ENCODE data around the gene DUSP1. TPM values are rescaled to one million over a fixed set of nuclear protein-coding genes. Genes with fewer than 3 reads are reported as not detected.

Gene DUSP1
- total RNA-seq, 1 experiment from 2014 or later: 16.6 TPM

DNA sequence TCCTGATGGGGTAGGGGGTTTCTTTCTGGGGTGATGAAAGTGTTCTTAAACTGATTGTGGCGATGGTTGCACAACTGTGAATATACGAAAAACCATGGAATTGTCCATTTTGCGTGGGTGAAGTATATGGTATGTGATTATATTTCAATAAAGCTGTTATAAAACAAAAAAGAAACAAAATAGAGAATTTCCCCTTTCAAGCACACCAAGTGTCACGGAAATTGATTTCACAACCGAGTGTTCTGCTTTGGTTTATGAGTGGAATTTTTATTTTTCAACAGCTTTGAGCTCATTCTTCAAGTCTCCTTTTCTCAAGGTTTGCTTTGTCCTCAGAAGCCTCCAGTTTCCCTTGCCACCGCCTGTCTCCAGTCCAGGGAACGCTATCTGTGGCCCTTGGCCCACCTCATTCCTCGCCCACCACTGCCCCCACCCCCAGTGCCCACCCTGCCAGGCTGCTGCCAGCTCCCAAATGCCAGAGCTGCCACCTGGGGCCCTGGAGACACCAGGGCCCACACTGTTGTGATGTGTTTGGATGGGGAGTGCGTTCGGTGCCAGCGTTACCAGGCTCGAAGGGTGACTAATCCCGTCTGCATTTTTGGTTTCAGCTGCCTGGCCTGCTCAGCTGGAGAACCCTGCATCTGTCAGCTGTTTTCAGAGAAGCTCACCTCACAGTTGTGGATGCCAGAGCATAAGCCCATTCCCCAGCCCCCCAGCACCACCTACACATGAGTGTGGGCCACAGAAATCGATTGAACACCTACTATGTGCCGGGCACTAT is 30.4 kb downstream of the DUSP1 start:
- H3K27ac ChIP-seq (ENCODE audit: low read depth, low read length): no peak overlapping the region
- ChIA-PET RAD21 (ENCODE audit: low non-redundant PET in 1 of 2, low total read pairs in 2 of 2, uncharacterized antibody in 2 of 2, unreplicated experiment in 2 of 2) (no interaction called here), POLR2A (interaction anchor here (0.7 kb wide), 1 partner anchor 31 kb away, joined by 4 read pairs; the partner anchor contains the start of gene DUSP1), CTCF (interaction anchor here (0.9 to 1.0 kb wide), 2 partner anchors 31 to 192 kb away, joined by 3 read pairs; no protein-coding TSS in a partner anchor)
- no peak overlapping the region for H3K9ac ChIP-seq (ENCODE audit: low read length)
- H3K36me3 ChIP-seq (ENCODE audit: control insufficient read depth in 1 of 2, insufficient read depth in 2 of 2, low read length in 2 of 2): no peaks in the 10 kb centered on the region
- no peak for ATAC-seq
- H4K20me1 ChIP-seq (ENCODE audit: insufficient read depth): no peaks in the 10 kb centered on the region
- peaks cover 0 to 8% of the 10 kb centered on the region in 2 experiments; a peak in 1 of 4 replicates for H3K4me1 ChIP-seq (ENCODE audit: control insufficient read depth in 1 of 2, insufficient read depth in 2 of 2, low read length in 2 of 2)
- H3K9me2 ChIP-seq (ENCODE audit: insufficient read depth): no peaks in the 10 kb centered on the region
- H2AFZ ChIP-seq (ENCODE audit: low read depth, low read length, poor library complexity, severe bottlenecking): no peak overlapping the region
- no peaks in the 10 kb centered on the region for H3K79me2 ChIP-seq (ENCODE audit: insufficient read depth, low read length)
- H3K27me3 ChIP-seq (ENCODE audit: insufficient read depth, low read length): no peaks in the 10 kb centered on the region
- no TSS peak for BruUV-seq (replicated peaks)
- H3K4me2 ChIP-seq (ENCODE audit: low read length): no peak overlapping the region
- intact Hi-C loops (cut with micrococcal nuclease): no loop called here
- no peak overlapping the region for H3K4me3 ChIP-seq (replicated peaks in 1 of 2; ENCODE audit: low read depth in 1 of 2, low read length in 2 of 2)
- TF ChIP-seq POLR2A (IDR thresholded peaks at IDR 0.05; ENCODE audit: borderline replicate concordance, extremely low read depth, insufficient read depth, insufficient read length) (no peak), ELF1 (IDR thresholded peaks at IDR 0.05; ENCODE audit: borderline replicate concordance, low read depth) (no peak), SRF (IDR thresholded peaks at IDR 0.05; ENCODE audit: low read depth) (no peak), SP1 (IDR thresholded peaks at IDR 0.05; ENCODE audit: low read depth) (no peak), FOSL1 (IDR thresholded peaks at IDR 0.05; ENCODE audit: low read depth) (no peak), TCF7L2 (IDR thresholded peaks at IDR 0.05; ENCODE audit: borderline replicate concordance, extremely low read depth, insufficient read depth, insufficient read length) (no peak), SIN3A (IDR thresholded peaks at IDR 0.05; ENCODE audit: low read depth) (no peak), EZH2 (IDR thresholded peaks at IDR 0.05) (no peak), YY1 (IDR thresholded peaks at IDR 0.05; ENCODE audit: extremely low read depth, insufficient replicate concordance, low read depth, low read length) (no peak), CBX3 (IDR thresholded peaks at IDR 0.05; ENCODE audit: low read depth) (no peak), EGR1 (IDR thresholded peaks at IDR 0.05; ENCODE audit: low read depth) (no peak), EZH2phosphoT487 (IDR thresholded peaks at IDR 0.05; ENCODE audit: borderline replicate concordance) (no peak), CEBPB (IDR thresholded peaks at IDR 0.05; ENCODE audit: low read depth) (no peak)
- TF ChIP-seq, protein P1, sequence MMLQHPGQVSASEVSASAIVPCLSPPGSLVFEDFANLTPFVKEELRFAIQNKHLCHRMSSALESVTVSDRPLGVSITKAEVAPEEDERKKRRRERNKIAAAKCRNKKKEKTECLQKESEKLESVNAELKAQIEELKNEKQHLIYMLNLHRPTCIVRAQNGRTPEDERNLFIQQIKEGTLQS (IDR thresholded peaks at IDR 0.05): no peak
- TF ChIP-seq, protein P2, sequence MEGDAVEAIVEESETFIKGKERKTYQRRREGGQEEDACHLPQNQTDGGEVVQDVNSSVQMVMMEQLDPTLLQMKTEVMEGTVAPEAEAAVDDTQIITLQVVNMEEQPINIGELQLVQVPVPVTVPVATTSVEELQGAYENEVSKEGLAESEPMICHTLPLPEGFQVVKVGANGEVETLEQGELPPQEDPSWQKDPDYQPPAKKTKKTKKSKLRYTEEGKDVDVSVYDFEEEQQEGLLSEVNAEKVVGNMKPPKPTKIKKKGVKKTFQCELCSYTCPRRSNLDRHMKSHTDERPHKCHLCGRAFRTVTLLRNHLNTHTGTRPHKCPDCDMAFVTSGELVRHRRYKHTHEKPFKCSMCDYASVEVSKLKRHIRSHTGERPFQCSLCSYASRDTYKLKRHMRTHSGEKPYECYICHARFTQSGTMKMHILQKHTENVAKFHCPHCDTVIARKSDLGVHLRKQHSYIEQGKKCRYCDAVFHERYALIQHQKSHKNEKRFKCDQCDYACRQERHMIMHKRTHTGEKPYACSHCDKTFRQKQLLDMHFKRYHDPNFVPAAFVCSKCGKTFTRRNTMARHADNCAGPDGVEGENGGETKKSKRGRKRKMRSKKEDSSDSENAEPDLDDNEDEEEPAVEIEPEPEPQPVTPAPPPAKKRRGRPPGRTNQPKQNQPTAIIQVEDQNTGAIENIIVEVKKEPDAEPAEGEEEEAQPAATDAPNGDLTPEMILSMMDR (IDR thresholded peaks at IDR 0.05 in 2 of 3, conservative IDR thresholded peaks at IDR 0.05 in 1 of 3; ENCODE audit: borderline replicate concordance in 1 of 3, insufficient read depth in 1 of 3, low read depth in 2 of 3, low read length in 2 of 3): no peak
- TF ChIP-seq, protein P3, sequence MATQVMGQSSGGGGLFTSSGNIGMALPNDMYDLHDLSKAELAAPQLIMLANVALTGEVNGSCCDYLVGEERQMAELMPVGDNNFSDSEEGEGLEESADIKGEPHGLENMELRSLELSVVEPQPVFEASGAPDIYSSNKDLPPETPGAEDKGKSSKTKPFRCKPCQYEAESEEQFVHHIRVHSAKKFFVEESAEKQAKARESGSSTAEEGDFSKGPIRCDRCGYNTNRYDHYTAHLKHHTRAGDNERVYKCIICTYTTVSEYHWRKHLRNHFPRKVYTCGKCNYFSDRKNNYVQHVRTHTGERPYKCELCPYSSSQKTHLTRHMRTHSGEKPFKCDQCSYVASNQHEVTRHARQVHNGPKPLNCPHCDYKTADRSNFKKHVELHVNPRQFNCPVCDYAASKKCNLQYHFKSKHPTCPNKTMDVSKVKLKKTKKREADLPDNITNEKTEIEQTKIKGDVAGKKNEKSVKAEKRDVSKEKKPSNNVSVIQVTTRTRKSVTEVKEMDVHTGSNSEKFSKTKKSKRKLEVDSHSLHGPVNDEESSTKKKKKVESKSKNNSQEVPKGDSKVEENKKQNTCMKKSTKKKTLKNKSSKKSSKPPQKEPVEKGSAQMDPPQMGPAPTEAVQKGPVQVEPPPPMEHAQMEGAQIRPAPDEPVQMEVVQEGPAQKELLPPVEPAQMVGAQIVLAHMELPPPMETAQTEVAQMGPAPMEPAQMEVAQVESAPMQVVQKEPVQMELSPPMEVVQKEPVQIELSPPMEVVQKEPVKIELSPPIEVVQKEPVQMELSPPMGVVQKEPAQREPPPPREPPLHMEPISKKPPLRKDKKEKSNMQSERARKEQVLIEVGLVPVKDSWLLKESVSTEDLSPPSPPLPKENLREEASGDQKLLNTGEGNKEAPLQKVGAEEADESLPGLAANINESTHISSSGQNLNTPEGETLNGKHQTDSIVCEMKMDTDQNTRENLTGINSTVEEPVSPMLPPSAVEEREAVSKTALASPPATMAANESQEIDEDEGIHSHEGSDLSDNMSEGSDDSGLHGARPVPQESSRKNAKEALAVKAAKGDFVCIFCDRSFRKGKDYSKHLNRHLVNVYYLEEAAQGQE (IDR thresholded peaks at IDR 0.05; ENCODE audit: low read depth): no peak
- DNase-seq (ENCODE audit: low read depth, low spot score): no peak
- H3K9me3 ChIP-seq (ENCODE audit: control insufficient read depth in 1 of 2, insufficient read depth in 1 of 2, low read depth in 1 of 2, low read length in 2 of 2): no peaks in the 10 kb centered on the region

Data from HCT116 (cell line).